ENCODE data around the gene ALPK1.

ALPK1 gene

DNA sequence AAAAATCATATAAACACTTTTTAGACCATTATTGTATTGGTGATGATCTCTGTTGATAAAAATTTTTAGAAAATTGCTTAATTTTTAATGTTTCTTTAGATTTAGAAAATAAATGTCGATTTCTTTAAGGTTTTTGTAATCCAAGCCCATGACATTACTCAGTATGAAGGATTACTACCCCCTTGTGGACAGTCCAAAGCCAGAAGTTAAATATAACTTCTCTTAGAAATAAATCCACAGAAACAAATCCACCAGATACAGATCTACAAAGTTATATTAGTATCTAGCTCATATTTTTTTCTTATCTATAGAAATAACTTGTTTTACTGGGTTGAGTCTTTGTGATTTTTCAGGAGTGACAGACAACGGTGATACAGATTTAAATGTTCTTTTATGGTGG is 30.3 kb upstream of the ALPK1 start:
- Mint-ChIP-seq H3K36me3 (ENCODE audit: low read depth) (peaks cover 44% of the 10 kb centered on the region), H3K9me3 (peaks cover 5% of the 10 kb centered on the region), H3K4me1 (no peaks in the 10 kb centered on the region), H3K27ac (no peak overlapping the region), H3K27me3 (ENCODE audit: low read depth) (no peaks in the 10 kb centered on the region), H3K4me3 (no peak overlapping the region)
- TF ChIP-seq, protein P1, sequence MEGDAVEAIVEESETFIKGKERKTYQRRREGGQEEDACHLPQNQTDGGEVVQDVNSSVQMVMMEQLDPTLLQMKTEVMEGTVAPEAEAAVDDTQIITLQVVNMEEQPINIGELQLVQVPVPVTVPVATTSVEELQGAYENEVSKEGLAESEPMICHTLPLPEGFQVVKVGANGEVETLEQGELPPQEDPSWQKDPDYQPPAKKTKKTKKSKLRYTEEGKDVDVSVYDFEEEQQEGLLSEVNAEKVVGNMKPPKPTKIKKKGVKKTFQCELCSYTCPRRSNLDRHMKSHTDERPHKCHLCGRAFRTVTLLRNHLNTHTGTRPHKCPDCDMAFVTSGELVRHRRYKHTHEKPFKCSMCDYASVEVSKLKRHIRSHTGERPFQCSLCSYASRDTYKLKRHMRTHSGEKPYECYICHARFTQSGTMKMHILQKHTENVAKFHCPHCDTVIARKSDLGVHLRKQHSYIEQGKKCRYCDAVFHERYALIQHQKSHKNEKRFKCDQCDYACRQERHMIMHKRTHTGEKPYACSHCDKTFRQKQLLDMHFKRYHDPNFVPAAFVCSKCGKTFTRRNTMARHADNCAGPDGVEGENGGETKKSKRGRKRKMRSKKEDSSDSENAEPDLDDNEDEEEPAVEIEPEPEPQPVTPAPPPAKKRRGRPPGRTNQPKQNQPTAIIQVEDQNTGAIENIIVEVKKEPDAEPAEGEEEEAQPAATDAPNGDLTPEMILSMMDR (IDR thresholded peaks at IDR 0.05; ENCODE audit: unreplicated experiment in 3 of 3), result peak; percentile 37 to 53 (median 40)

DNA sequence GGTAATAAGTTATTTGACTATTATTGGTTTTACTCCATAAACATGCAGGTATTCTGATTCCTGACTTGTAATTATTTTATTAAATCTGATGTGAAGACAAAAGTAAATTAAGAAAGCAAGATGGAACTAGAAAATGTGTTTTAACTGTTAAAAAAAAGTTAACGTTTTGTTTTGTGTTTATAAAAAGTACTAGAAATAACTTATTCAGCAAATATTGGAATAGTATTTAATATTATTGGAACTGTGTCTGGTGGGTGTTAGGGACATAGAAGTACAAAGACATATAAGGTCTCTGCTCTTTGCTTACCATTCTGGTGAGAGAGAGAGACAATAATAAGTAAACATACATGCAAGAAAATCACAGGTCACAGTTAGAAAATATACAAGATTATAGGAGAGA is 27.1 kb upstream of the ALPK1 start:
- Mint-ChIP-seq H3K9me3 (peaks cover 8% of the 10 kb centered on the region), H3K4me1 (no peaks in the 10 kb centered on the region), H3K27me3 (ENCODE audit: low read depth) (no peaks in the 10 kb centered on the region), H3K27ac (no peak overlapping the region), H3K4me3 (no peak overlapping the region), H3K36me3 (ENCODE audit: low read depth) (peaks cover 56% of the 10 kb centered on the region)
- TF ChIP-seq, protein P1 (IDR thresholded peaks at IDR 0.05; ENCODE audit: unreplicated experiment in 3 of 3), result no peak

DNA sequence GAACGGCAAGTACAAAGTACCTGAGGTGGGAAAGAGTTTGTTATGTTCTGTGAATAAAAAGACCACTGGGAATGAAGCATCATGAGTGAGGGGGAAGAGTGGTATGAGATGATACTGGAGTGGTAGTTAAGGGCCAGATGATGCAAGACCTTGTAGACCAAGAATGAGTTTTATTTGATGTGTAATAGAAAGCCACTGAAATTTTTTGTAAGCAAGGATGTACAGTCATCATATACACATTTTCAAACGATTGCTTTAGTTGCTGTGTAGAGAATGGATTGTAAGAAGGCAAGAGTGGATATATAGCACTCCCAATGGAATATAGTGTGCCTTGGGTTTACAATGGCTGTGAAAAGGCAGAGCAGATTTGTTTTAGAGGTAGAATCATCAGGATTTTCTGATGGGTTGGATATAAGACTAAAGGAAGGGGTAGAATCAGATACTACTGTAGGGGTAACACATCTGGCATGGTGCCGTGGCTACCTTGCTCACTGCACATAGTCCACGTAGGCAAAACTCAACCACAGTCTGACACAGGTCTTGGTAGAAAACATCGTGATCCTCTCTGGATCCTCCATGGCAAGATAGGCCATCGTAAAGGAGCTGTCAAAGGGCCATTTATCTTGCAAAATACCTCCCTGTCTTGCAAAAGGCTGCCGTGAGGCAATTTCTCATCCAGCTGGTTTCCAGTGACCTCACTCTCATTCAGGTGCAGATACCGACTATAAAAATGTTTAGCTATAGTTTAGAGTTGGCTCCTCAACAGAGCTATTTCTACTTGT is 26.3 kb upstream of the ALPK1 start:
- Mint-ChIP-seq H3K36me3 (ENCODE audit: low read depth) (peaks cover 62% of the 10 kb centered on the region), H3K27ac (no peak overlapping the region), H3K9me3 (peaks cover 8% of the 10 kb centered on the region), H3K4me1 (no peaks in the 10 kb centered on the region), H3K27me3 (ENCODE audit: low read depth) (no peaks in the 10 kb centered on the region), H3K4me3 (no peak overlapping the region)
- TF ChIP-seq, protein P1 (IDR thresholded peaks at IDR 0.05; ENCODE audit: unreplicated experiment in 3 of 3), result no peak

DNA sequence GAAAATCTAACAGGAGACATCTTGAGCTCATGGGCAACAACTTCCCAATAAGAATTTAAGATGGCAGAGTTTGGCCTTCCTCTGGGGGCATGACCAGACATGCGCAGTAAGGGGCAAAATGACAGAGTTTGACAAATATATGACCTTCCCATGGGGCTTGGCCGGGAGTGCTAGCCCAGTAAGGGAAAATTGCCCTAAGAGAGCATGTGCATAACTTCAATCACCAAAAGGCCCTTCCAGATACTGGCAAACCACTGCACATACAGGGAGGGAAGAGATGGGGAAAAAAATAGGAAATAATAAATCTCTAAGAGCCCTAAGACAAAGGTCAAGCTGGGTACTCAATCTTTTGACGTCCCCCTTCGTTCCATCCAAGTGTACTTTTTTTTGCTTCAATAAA is 24.9 kb upstream of the ALPK1 start:
- Mint-ChIP-seq H3K36me3 (ENCODE audit: low read depth) (peaks cover 66% of the 10 kb centered on the region), H3K4me1 (no peaks in the 10 kb centered on the region), H3K27ac (no peak overlapping the region), H3K9me3 (peaks cover 8% of the 10 kb centered on the region), H3K4me3 (no peak overlapping the region), H3K27me3 (ENCODE audit: low read depth) (no peaks in the 10 kb centered on the region)
- TF ChIP-seq, protein P1 (IDR thresholded peaks at IDR 0.05; ENCODE audit: unreplicated experiment in 3 of 3), result no peak

DNA sequence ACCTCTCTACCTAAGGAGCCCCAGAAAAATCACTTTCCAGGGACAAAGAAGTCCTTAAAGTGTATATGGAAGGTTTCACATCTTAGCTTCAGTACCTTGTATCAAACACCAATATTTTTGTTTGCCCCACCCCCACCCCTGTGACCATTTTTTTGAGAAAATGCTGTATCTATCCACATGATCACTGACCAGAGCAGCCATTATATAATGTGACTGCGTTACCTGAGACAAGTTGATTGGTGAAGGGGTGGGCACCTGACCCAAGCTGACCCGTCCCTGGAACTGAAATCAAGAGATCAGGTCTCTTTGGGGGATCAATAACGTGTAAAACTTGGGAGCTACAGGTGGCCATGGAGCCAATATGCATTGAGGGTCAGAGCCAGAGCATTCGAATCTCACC is 22.2 kb upstream of the ALPK1 start:
- Mint-ChIP-seq H3K9me3 (peaks cover 8% of the 10 kb centered on the region), H3K36me3 (ENCODE audit: low read depth) (peaks cover 57% of the 10 kb centered on the region), H3K27me3 (ENCODE audit: low read depth) (no peaks in the 10 kb centered on the region), H3K4me3 (no peak overlapping the region), H3K4me1 (peaks cover 11% of the 10 kb centered on the region), H3K27ac (no peak overlapping the region)
- TF ChIP-seq, protein P1 (IDR thresholded peaks at IDR 0.05; ENCODE audit: unreplicated experiment in 3 of 3), result no peak

DNA sequence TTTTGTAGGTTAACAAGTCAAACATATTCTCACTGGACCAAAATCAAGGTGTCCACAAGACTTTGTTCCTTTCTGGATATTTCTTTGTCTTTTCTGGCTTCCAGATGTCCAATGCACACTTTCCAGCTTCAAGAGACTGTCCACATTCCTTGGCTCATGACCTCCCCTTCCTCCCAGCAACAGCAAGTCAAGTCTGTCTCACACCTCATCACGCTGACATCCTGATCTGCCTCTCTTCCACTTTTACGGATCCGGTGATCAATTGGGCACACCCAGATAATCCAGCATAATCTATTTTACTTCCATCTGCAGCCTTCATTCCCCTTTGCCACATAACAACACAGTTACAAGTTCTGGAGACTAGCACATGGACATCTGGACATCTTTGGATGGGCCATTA is 21.1 kb upstream of the ALPK1 start:
- peaks cover 47% of the 10 kb centered on the region for H3K36me3 Mint-ChIP-seq (ENCODE audit: low read depth)
- TF ChIP-seq, protein P1 (IDR thresholded peaks at IDR 0.05; ENCODE audit: unreplicated experiment in 3 of 3), result no peak
- peaks cover 6% of the 10 kb centered on the region for H3K9me3 Mint-ChIP-seq
- H3K4me3 Mint-ChIP-seq, result no peak overlapping the region
- peaks cover 11% of the 10 kb centered on the region for H3K4me1 Mint-ChIP-seq
- H3K27ac Mint-ChIP-seq, result no peak overlapping the region
- no peaks in the 10 kb centered on the region for H3K27me3 Mint-ChIP-seq (ENCODE audit: low read depth)

All from nephron (organoid).